Ammon's horn (tissue), 1 donor: Measurements from ENCODE around the gene MRPS34.

Experiments used
- DNase-seq: peaks from one replicate; pipeline ENCODE4 v3.0.0-alpha.2; 2016; ENCODE audit warnings: low spot score

Gene MRPS34

DNA sequence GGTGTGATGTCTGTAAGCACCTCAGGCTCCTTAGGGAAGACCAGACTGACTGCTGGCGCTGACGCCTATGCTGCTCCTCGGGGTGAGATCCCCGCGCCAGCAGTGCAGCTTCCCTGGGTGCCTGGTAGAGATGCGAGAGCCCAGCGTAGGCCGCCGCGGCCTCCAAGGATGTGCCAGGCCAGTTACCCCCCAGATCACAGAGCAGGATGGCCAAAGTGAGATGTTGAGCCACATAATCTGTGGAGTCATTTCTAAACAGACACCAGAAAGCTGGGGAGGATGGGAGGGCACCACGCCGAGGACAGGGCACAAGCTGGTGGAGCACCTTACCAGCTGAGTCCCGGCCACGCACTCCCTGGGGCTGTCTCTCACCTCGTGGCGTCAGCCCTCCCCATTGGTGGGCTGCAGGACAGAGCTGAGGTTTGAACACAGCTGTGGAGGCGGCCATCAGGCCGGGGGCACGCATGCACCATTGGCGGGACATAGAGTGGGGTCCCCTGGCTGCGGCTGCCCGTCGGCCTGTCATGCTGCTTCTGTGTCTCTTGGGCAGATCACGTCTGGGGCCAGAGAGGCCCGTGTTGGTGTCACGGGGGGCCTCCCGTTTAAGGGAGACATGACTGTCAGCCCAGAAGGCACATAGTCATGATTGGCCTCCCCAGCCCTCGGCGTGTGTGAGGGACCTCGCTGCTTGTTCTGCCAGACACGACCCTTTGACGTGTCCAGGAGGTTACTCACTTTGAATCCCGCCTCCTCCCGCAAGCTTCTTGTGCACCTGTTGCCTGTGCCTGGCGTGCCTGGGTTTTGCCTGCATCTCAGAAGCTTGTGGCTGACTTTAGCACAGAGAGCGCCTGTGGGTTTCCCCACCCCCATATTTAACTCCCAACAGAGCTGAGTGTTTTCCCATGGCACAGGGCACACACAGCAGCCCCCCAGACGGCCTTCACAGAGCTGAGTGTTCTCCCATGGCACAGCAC is 45.0 kb downstream of the MRPS34 start:
- no peak for DNase-seq

DNA sequence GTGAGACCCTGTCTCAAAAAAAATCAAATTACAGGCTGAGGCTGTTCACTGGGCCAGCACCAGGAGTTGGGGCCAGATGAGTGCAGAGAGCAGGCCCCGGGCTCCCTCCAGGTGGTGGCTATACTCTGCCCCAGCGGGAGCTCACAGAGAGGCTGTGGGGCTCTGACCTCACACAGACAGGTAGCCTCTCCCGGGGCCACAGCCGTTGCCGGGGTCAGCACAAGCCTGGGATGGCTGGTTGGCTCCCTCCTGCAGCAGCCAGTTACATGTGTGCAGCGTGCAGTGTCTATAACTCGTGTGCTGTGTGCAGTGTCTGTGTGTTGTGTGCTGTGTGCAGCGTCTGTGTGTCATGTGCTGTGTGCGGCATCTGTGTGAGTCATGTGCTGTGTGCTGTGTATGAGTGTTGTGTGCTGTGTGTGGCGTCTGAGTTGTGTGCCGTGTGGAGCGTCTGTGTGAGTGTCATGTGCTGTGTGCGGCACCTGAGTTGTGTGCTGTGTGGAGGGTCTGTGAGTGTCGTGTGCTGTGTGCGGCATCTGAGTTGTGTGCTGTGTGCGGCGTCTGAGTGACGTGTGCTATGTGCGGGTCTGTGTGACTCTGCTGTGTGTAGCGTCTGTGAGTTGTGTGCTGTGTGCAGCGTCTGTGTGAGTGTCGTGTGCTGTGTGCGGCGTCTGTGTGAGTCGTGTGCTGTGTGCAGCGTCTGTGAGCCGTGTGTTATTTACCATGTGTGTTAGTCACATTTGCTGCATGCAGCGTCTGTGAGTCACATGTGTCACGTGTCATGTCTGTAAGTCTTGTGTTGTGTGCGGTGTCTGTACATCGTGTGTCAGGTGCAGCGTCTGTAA is 46.1 kb downstream of the MRPS34 start:
- DNase-seq = no peak

DNA sequence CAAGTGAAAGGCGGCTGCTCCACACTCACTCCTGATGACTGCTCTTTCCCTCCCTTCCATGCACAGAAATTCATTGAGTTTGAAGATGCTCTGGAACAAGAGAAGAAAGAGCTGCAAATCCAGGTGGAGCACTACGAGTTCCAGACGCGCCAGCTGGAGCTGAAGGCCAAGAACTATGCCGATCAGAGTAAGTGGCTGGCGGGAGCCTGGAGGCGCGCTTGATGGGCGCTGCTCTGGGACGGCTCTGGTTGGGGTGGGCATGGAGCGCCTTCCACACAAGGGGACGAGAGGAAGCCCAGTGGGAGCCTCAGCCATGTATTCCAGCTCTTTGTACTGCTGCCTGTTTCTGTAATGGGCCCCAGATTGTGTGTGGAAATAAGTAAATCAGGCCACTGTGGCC is 48.4 kb downstream of the MRPS34 start:
- no peak for DNase-seq

DNA sequence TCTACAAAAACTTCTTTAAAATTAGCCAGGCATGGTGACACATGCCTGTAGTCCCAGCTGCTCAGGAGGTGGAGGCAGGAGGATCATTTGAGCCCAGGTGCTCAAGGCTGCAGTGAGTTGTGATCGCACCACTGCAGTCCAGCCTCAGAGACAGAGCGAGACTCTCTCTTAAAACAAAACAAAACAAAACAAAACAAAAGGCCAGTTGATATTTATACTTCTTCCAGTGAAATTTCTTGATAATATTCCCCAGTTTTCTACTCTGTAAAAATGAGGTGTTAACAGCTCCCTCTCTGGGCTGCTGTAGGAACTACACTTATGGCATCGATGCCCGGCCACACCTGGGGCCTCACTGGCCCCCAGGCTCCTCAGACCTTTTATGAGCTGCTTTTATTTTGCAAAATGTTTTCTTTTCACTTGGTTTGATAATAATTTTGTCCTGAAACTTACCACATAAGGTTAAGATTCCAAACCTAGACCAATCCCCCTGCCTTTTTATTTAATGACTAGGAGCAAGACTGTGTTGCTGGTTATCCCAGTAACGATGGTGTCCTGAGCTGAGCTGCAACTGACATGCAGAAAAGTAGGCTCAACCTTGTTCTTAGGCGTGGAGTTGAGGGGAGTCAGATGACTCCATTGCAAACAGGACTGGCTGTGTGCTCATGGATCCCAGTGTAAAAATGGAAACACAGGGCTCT is 49.3 kb downstream of the MRPS34 start:
- no peak for DNase-seq
